ENCODE data around the gene SHISA7.

SHISA7 gene

DNA sequence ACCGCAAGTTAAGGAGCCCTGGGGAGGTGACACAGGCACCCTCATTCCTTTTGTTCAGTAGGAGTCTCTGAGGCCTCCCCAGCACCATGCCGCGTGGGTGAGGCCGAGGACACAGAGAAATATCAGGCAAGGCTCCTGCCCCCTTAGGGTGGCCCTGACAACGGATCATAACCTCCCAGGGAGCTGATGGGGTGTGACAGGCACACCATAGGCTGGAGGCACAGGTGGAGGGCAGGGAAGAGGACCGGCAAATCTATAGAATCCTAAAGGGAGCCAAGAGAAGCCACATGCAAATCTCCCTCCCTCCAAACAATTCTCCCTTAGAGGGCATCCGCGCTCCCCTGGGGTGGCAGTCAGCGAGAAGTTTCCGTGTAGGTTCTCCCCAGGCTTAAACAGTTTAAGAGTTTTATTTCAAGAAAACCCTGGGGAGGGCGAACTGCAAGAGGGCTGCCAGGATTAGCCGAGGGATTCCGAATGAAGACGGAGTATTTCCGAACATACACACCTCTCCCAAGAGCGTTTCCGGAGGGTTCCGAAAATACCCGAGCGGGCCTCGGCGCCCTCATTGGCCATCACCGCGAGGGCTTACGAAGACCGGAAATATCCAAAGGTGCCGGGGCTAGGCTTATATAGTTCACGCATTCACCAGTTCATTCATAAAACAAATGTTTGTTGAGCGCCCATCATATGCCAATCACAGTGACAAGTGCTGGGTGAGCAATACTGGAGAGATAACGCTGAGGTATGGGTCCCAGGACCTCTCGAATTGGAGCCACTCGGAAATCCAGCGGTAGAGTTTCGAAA lies 58.0 kb downstream of the SHISA7 start:
- H3K4me1 Mint-ChIP-seq, result peaks cover 74% of the 10 kb centered on the region
- peak; percentile 84 for ATAC-seq
- H3K4me3 Mint-ChIP-seq, result peak overlapping the region; percentile 93 to 98
- H3K9me3 Mint-ChIP-seq, result peaks cover 0 to 4% of the 10 kb centered on the region in 2 donors
- DNase-seq, result peak; percentile 95
- peak overlapping the region; percentile 99 for H3K27ac Mint-ChIP-seq
- H3K27me3 Mint-ChIP-seq, result no peaks in the 10 kb centered on the region

GRCh38 chr19:55384131-55384919 lies 58.8 kb downstream of the SHISA7 start, which contains the start of gene TMEM238:
Gene TMEM238, minus strand, starts transcription at chr19:55384292. Its CDS starts 33 bp downstream, at chr19:55384259.
- Mint-ChIP-seq H3K27me3 (no peaks in the 10 kb centered on the region), H3K27ac (peak within 1 kb of the TSS; percentile 99), H3K4me3 (peak within 1 kb of the TSS; percentile 95 to 98), H3K4me1 (peaks cover 66% of the 10 kb centered on the region), H3K9me3 (peaks cover 0 to 4% of the 10 kb centered on the region in 2 donors)
- DNase-seq (peak; percentile 41 to 55), ATAC-seq (peak; percentile 16)

GRCh38 chr19:55383279-55384130 lies 59.6 kb downstream of the SHISA7 start:
- peaks cover 58% of the 10 kb centered on the region for H3K4me1 Mint-ChIP-seq
- DNase-seq (peak; percentile 70 to 72), ATAC-seq (peak; percentile 48)
- H3K9me3 Mint-ChIP-seq, result peaks cover 0 to 4% of the 10 kb centered on the region in 2 donors
- H3K4me3 Mint-ChIP-seq, result peak overlapping the region; percentile 95 to 98
- H3K27ac Mint-ChIP-seq, result peak overlapping the region; percentile 95 to 98
- no peaks in the 10 kb centered on the region for H3K27me3 Mint-ChIP-seq

GRCh38 chr19:55382522-55383054 lies 60.5 kb downstream of the SHISA7 start:
- Mint-ChIP-seq H3K27ac (peak overlapping the region in 1 of 2 donors; percentile 98), H3K4me1 (peaks cover 49% of the 10 kb centered on the region), H3K27me3 (no peaks in the 10 kb centered on the region), H3K4me3 (peak overlapping the region; percentile 95 to 98), H3K9me3 (peaks cover 0 to 4% of the 10 kb centered on the region in 2 donors)
- ATAC-seq (no peak), DNase-seq (no peak)

DNA sequence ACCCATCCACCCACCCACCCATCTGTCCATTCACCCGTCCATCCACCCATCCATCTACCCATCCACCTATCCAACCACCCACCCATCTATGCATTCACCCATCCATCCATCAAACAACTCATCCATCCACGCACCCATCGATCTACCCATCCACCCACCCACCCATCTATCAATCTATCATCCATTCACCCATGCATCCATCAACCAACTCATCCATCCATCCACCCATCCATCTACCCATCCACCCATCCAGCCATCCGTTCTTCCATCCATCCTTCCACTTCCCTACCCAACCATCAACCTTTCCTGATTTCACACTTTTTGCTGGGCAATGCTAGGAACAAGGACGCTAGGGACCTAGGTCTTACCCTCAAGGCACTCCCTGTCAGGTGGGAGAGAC lies 61.1 kb downstream of the SHISA7 start:
- Mint-ChIP-seq H3K27me3 (no peaks in the 10 kb centered on the region), H3K9me3 (peaks cover 0 to 4% of the 10 kb centered on the region in 2 donors), H3K27ac (peak overlapping the region in 1 of 2 donors; percentile 45), H3K4me1 (peaks cover 43% of the 10 kb centered on the region), H3K4me3 (peak overlapping the region; percentile 41 to 98)
- no peak for ATAC-seq
- DNase-seq, result no peak

GRCh38 chr19:55379174-55379573 lies 63.9 kb downstream of the SHISA7 start:
- ATAC-seq (no peak), DNase-seq (no peak)
- peaks cover 19% of the 10 kb centered on the region for H3K27me3 Mint-ChIP-seq
- no peak overlapping the region for H3K27ac Mint-ChIP-seq
- peaks cover 0 to 4% of the 10 kb centered on the region in 2 donors for H3K9me3 Mint-ChIP-seq
- no peak overlapping the region for H3K4me3 Mint-ChIP-seq
- H3K4me1 Mint-ChIP-seq, result peaks cover 32% of the 10 kb centered on the region

All from stimulated activated naive CD8-positive, alpha-beta T cell treated with anti-CD3 and anti-CD28 coated beads, Interleukin-15, amount 100 ng/mL, for 72 hours (primary cell).